IPS DF 4.7 (cell line): Measurements from ENCODE around the gene RPTOR.

Experiments used
- DNase-seq: peaks from one replicate; pipeline ENCODE4 v3.0.0-alpha.2; 2013; ENCODE audit warnings: low spot score; ENCODE audit errors: extremely low read depth

RPTOR gene

DNA sequence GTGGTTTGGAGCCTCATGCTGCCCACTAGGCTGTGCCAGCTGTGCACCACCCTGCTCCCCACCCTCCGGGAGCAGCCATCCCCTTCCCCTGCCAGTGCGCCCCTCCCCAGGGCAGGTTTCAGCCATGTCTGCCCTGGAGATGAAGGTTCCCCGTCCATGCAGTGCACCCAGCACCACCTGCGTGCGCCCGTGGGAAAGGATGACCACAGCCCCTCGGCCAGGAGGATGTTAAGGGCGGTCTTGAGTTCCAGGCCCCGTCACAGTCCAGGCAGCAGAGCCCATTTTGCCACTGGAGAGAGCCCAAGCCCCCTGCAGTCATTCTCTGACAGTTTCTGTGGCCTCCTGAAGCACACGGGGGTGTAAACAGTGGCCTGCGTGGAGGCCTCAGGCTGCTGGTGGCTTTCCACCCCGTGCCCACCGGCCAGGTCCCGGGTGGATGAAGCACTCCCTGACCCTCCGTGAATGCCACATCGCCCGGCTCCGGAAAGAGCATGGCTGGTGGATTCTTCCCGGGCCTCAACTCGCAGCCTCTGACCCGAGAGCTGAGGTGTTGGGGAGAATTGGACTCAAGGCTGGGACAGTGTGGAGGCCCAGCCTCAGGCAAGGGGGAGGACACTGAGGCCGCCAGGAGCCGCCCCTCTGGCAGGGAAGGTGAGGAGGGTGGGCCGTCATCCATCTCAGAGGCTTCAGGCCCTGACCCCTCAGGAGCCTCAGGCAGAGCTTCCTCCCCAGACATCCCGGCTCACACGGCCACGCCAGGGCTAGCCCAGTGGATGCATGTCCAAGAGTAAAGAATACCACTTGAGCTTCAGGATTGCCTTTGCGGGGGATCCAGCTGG, 377.3 kb downstream of the RPTOR start:
- no peak for DNase-seq

DNA sequence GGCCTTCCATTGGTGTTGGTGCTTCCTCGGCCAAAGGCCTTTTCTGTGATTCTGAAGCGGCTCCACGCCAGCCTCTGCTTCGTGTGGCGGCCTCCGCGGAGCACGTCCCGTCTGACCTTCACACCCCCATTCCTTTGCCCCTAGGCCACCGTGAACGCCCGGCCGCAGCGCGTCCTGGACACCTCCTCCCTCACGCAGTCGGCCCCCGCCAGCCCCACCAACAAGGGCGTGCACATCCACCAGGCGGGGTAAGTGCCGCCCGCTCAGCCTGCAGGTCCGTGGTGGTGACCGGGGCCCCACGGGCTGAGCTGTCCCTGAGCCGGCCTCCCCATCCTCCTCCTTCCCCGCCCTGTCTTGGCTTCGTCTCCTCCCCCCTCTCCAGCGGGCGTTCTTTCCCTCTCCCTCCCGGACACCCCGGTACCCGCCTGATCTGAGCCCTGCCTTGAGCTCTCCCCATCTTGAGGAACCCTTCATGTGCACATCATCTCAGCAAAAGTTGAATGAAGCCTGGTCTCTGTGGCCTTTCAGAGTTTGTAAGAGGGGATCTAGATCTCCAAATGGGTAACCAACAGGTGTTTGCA, 378.0 kb downstream of the RPTOR start:
- DNase-seq = no peak

DNA sequence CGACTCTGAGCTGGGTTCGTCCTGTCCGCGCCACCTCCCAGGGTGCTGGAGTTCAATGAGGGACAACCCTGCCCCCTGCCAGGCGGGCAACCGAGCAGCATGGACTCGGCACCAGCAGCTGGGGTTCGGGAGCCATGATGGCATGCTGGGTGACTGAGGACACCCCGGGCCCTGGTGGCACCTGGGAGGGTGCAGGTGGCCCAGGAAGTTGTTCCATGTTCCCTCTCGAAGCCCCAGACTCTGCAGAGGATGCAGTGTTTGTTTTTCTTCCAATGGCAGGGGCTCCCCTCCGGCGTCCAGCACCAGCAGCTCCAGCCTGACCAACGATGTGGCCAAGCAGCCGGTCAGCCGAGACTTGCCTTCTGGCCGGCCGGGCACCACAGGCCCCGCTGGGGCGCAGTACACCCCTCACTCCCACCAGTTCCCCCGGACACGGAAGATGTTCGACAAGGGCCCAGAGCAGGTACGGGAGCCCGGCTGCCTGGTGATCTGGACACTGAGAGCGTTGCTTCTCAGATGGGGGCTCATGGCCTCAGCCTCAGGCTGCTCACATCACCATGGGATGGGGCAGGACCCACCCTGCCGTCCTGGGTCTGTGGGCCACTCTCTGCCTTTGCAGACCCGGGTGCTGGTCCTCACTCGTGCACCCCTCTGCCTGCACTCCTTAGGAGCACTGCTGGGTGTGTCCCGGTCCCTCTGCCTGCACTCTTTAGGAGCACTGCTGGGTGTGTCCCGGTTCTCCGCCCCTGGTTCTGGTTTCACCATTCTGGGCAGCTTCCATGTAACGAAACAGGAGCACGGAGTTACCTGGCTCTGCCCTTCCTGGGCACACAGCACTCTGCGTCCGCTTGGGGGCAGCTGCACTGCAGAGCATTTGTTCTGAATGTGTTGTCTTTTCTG, 378.8 kb downstream of the RPTOR start:
- no peak for DNase-seq

DNA sequence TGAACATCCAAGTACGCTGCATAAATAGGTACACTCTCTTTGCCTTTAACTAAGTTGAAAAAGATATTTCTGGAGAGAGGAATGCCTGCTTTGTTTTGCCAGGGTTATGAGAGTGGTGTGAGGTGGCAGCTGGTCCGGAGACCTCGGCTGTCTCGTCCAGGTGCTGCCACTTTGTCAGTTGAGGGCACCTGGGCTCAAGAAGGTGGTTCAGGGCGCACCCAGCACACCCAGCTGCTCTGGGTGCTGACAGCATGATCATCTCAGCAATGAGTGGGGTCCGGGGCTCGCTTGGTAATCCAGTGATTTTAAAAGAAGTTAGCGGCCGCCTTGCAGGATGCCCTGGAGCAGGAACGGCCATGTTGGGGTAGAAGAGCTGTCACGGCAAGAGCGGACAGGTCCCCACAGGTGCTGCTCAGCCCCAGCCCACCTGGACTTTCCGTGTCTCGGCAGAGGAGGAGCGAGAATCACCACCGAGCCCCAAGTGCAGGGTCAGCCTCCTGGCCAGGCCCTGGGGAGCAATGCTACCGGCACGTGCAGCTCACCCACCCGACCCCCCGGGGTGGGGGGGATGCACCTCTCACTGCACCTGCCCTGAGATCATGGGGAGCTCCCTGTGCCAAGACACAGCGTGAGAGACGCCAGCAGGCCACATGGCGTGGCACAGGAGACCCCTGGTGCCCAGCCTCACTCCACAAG, 379.6 kb downstream of the RPTOR start:
- no peak for DNase-seq

DNA sequence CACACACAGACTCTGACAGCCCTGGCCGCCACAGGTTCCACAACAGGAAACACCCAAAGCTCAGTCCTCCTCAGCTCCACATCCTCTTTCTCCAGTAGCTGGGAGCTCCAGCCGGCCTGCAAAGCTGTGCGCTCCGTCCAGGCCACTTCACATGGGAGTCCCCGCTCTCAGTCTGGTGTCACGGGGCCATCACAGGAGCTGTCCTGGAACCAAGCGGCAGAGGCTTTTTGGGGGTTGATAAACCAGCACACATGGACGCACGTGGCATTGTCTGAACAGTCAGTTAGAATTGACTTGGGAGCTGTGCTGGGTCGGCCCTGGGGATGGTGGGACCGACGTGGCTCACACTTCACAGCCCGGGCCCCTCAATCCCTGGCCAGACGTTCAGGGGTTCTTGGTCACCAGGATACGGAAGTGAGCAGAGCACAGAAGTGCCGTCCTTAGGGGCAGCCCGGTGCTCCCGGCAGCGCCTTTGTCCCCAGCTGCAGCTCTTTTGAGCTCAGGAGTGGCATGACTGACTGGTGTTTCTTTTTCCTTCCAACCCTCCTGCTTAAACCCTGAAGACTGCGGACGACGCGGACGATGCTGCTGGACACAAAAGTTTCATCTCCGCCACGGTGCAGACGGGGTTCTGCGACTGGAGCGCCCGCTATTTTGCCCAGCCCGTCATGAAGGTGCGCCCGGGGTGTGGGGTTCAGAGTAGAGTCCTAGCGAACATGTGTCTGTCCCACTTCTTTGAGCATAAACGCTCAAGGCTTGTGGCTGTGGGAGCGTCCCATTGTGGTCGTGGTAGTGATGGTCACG, 380.4 kb downstream of the RPTOR start:
- DNase-seq = no peak

DNA sequence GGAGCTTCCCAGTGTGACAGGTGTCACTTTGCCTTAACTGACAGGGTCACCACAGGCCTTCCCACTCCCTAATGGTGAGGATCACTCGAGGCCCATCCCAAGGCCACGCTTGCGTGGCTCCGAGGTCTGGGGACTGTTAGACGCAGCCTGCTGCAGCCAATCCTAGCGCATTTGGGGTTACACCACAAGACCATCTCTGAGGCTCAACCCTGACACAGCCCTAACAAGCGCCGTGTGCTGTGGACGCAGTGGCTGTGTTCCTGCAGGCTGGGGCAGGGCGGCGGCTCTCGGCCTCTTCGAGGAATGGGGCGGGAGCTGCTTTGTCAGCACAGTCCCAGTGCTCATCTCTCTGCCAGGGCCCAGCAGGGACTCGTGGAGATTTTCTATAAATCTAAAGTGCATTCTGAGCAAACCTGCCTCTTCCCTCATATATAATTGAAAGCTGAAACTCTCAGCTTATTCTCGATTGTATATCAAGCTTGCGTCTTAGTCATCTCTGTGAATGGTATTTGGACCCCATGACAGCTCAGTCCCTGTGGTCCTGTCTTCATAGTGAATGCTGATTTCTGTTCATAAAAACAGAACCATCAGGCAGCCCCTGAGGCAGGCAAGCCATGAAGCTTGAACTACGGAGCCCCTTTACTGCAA, 381.2 kb downstream of the RPTOR start:
- DNase-seq = no peak

DNA sequence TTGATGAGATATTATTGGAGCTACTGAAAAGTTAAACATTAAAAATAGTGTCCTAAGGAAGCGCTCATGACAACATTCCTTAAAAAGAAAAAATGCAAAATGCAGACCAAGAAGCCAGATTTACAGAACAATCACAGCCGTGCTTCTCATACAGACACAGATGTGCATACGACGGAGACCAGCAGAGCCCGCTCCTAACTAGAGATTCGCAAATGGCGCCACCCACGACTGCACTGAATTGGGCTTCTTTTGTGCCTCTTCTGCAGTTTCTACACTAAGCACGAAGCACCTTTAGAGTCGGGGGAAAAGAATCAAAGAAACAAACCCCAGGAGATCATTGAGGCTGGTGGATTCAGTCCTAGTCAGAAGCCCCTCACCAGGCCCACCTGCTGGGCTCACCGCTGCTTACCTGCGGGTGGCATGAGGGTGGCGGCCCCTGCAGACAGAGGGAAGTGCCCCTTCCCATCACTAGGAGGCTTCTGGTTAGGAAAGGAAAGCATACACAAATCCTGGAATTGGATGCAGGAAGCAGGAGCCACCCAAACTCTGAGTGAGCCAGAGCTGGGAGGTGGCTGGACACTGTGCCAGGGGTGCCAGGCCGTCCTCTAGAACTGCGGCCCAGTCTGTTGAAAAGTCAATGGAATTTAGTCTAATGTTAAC, 382.1 kb downstream of the RPTOR start:
- DNase-seq = no peak

DNA sequence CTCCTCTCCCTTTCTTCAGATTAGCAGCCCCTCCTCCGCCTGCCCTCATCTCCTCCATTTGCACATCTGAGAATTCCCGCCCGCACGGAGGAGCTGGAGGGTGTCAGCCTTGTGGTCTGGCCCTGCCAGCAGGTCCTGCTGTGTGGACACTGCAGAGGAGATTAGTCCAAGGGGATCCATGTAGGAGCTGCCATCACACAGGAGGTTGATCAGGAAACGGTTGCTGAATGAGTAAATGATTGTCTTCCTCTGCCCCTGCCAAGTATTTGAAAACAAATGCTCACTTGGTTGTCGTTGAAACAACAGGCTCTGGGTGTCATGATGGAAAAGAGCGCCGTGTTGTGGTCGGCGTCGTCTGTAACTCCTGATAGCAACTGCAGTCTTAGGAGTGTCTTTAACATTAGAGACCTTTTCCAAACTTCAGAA, 383.2 kb downstream of the RPTOR start:
- no peak for DNase-seq

DNA sequence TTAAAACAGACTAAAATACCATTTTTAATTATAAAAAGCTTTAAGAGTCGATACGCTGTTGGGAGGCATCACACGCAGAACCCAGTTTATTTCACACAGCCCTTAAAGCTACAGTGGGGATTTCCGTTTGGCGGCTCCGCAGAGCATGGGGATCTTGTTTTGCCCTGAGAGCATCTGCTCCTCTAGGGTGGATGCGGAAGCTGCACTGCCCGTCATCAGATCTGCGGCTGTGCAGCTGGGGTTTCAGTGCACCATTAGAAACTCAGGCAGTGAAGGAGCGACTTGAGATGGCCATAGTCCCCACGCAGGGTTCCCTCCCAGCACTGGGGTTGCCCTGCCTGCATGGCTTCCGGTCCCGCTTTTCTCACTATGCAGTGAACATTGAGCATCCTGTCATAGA, 384.8 kb downstream of the RPTOR start:
- no peak for DNase-seq

DNA sequence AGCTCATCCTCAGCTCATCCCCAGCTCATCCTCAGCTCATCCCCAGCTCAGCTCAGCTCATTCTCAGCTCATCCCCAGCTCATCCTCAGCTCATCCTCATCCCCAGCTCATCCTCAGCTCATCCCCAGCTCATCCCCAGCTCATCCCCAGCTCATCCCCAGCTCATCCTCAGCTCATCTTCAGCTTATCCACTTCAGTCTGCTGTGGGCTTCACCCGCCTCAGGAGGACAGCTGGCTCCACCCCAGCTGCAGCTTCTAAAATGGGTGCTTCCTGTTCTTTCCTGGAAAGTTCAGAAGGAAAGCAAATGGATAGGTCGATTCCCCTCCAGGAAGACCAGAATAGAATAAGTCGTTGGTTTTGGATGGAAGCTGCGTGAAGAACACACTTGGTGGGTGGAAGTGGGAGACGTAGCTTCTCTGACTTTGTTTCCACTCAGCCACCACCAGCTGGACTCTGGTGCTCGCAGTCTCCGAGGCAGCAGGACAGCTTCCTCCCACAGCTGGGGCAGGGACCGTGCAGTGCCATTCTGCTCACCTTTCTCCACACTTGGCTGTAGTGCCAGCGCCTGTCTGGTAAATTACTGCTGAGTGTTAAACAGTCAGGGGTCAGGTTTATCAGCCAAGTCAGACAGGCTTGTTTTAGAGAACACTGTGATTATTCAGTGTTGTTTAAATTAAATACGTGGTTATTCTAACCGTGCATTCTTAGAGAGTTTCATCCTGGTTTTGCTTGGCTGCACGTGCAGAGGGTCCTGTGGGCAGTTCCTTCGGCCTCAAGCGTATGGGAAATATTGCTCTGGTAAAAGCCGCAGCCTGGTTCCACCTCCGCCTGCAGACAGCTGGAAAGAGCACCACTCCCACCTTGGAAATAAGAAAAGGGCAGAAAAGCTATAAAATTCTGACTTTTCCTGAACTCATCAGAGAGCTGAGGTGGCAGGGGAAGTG, 386.0 kb downstream of the RPTOR start:
- no peak for DNase-seq

DNA sequence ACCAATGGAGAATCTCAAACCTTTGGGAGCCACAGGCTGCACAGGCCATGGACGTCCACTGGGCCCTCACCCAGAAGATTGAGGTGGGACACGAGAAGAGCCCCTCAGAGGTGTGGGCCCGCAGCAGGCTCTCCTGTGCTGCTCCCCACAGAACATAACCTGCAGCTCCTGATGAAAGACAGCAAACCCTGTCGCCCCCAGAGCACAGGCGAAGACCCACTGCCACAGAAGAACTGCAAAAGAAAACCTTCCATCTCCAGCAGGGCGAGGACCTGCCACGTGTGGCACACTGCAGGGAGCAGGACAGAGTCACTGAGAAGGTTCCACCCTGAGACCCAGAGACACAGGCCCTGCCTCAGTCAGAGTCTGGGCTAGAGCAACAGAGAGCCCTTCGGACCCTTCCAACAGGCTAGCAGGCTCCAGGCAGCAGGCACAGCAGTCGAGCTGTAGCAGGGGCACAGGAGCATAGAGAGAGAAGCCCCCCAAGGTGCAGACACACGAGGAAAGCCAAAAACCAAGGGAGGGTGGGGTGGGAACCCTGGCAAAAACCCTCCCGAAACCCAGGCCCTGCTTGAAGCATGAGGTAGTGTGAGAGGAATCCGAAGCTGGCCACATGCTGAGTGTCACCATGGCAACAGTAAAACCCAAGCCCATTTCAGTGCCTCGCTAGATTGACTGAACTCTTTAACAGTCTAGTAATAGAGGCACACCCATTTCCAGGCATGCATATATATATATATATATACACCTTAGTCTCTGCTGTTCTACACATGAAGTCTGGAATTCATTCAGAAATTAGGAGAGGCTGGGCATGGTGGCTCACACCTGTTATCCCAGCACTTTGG, 387.0 kb downstream of the RPTOR start:
- peak; percentile 28 for DNase-seq

DNA sequence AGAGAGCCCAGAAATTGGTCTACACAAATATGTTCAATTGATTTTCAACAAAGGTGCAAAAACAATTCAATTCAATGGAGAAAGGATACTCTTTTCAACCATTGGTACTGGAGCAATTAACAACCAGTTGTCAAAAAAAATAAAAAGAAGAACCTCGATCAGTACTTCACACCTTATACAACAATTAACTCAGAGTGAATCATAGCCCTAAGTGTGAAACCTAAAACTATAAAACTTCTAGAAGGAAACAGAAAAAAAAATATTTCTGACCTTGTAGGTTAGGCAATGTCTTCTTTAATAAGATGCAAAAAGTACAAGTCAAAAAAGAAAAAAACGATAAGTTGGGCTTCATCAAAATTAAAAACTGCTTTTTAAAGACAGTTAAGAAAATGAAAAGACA, 390.9 kb downstream of the RPTOR start:
- no peak for DNase-seq

DNA sequence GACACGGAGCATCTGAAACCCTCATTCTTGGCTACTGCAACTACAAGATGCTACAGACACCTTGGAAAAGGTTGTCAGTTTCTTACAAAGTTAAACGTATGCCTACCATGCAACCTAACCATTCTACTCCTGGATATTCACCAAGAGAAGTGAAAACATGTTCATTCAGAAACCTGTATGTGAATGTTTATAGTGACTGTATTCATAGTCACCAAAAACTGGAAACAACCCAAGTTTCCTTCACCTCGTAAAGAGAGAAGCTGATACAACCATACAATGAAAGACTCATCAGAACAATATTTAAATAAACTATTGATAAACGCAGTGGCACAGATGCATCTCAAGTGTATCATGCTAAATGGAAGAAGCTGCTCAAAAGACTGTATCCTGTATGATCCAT, 391.6 kb downstream of the RPTOR start:
- no peak for DNase-seq

DNA sequence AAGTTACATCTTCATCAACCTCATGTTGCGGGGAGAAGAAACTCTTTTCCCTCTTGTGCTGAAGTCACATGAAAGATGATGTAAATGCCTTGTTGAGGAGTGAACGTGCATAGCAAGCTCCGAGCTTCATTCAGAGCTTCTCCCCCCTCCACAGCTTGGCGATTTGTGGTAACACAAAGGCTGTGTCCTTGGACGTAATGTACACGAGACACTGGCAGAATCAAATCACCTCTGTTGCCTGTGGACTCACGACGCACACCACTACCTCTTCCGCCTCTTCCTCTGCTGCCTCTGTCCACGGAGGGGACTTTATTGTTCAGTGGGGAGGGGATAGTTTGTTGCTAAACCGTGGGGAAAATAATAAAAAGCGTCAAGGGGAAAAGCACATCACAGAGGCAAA, 392.1 kb downstream of the RPTOR start:
- DNase-seq = no peak

DNA sequence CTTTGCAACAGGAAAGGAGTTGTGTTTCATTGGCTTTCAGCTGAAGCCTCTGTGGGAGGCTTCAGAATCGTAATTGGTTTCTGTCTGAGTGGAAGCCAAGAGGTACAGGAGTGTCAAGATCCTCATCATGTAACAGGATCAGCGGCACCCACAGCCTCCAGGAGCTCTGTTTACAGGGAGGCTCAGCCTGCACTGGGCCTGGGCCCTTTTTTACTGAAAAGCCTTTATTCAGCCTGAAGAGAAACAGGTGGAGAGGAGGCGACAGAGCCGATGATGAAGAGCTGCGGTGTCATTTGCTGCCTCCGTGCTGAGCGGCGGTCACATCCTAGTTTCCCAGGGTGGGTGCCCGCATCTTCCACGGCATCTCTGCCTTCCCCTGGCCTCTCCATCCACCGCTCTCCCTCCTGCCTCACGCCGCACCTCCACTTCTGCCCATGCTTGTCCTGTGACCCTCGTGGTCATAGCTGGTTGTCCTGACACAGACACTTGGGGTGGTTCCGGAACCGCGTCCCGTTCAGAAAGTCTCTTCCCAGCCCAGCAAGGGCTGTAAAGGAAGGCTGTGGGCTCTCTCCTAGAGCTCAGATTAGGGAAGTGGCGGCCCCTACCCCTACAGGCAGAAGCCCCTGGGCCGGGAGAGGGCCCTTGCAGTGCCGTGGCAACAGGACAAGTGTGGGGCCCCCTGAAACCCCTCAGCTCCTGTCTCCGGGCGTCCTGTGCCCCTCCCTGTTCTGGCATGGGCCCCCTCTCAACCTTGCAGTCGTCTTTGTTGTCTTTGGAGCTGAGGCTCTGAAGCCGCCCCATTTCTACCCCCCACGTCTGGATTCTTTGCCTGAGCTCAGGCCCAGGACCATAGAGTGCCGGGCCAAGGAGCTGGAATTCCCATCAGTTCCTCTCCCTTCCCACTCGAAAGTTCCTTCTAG, 393.1 kb downstream of the RPTOR start:
- no peak for DNase-seq

DNA sequence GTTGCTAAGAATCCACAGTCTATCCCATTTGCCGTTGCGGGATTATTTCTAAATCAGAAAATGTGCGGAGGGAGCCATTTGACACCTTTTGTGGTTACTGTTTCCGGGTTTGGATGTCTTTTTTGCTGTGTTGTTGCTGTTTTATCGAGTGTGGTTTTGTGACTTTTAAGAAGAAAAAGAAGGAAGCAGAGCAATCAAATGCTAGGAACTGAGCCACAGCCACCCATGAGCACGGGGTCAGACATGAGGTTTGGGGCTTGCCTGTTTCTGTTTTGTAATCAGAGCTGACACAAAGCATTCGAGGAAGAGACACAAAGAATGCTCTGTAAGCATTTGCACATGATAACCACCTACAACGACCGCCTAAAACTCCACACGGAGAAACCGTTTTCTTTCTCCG, 393.9 kb downstream of the RPTOR start:
- DNase-seq = no peak
